GM23248 (cell line): ENCODE results near the gene CDRT15. TPM values are rescaled to one million over a fixed set of nuclear protein-coding genes. Genes with fewer than 3 reads are reported as not detected.

Experiments
- polyA plus RNA-seq: library from polyadenylated mRNA; unstranded; fragments of >200 nt; fragmentation: Nextera tagmentation; extraction: Ambion mirVana; gene quantifications from 2 replicates; pipeline ENCODE4 v1.2.1, GENCODE V29; 2016
- total RNA-seq: library from RNA; depleted of rRNA; stranded (reverse); fragments of >200 nt; shearing (Covaris generic); gene quantifications from 2 replicates; pipeline ENCODE4 v1.2.3, GENCODE V29; 2014; rRNA removed

Gene CDRT15
- total and polyA plus RNA-seq, 2 experiments from 2014 or later: not detected

Other genes with a start within 250 kb of the CDRT15 start
- gene COX10, start 167.4 kb downstream of the CDRT15 start, total RNA-seq: 13.9 and 24.4 TPM in 2 replicates
- gene COX10, start 167.4 kb downstream of the CDRT15 start, polyA plus RNA-seq: 16.0 and 18.5 TPM in 2 replicates
- gene HS3ST3B1, start 64.2 kb upstream of the CDRT15 start, total RNA-seq: 41.9 and 45.5 TPM in 2 replicates
- 37.6 and 40.1 TPM in 2 replicates for gene HS3ST3B1, start 64.2 kb upstream of the CDRT15 start, polyA plus RNA-seq